Breast epithelium (tissue), 4 donors: ENCODE results near the gene TRMT61A. TPM values are rescaled to one million over a fixed set of nuclear protein-coding genes. Genes with fewer than 3 reads are reported as not detected.

Experiments used
- DNase-seq, 2 donors: peaks; one replicate each; pipeline ENCODE4 v3.0.0-alpha.2; 2019; ENCODE audit warnings: low spot score in 2 of 2
- H3K27ac ChIP-seq, 2 donors: fragments of 200-600 bp; sonication (generic) in 1 of 2; one replicate each; pipeline ENCODE4 v1.5.1; 2016 to 2019; ENCODE audit warnings: mild to moderate bottlenecking in 1 of 2
- H3K27me3 ChIP-seq, 2 donors: fragments of 200-600 bp; sonication (generic) in 1 of 2; one replicate each; pipeline versions ENCODE4 v1.5.1 to v1.6.0; 2017 to 2019; ENCODE audit warnings: control low read depth in 1 of 2, mild to moderate bottlenecking in 1 of 2
- H3K36me3 ChIP-seq: fragments of 200-600 bp; one replicate; pipeline ENCODE4 v1.5.1; 2019
- H3K4me1 ChIP-seq, 2 donors: fragments of 200-600 bp; sonication (generic); one replicate each; pipeline ENCODE4 v1.5.1; 2016 to 2019; ENCODE audit warnings: control low read depth in 1 of 2
- H3K4me3 ChIP-seq, 3 donors: fragments of 200-600 bp; sonication (generic); 1 replicate in 2 of 3; 2 replicates in 1 of 3; pipeline ENCODE4 v1.5.1; 2016 to 2019; ENCODE audit warnings: mild to moderate bottlenecking in 3 of 3, moderate library complexity in 2 of 3
- H3K9me3 ChIP-seq, 2 donors: fragments of 200-600 bp; sonication (generic) in 1 of 2; one replicate each; pipeline ENCODE4 v1.5.1; 2016 to 2019; ENCODE audit warnings: control low read depth in 1 of 2
- POLR2A ChIP-seq: fragments of 450-650 bp; IDR thresholded peaks from one replicate; pipeline ENCODE4 v1.6.1; 2016; ENCODE audit warnings: antibody characterized with exemption, mild to moderate bottlenecking, moderate library complexity
- POLR2AphosphoS5 ChIP-seq, 3 donors: sonication (generic); formaldehyde crosslinking; IDR thresholded peaks; one replicate each; pipeline ENCODE4 v1.6.1; 2017; ENCODE audit warnings: antibody characterized with exemption in 3 of 3
- intact Hi-C: fragments of 100-400 bp; cut with DNase I; formaldehyde crosslinking; loops from one replicate; pipeline ENCODE4 v1.15.1; 2023; ENCODE audit warnings: low total_unique reads
- total RNA-seq, 3 donors: library from RNA; depleted of rRNA; stranded (reverse); fragments of >200 nt; gene quantifications; one replicate each; pipeline ENCODE4 v1.1.0, GENCODE V29; 2016
- TF ChIP-seq, protein P1 (sequence below), 3 donors: fragments of 450-650 bp; IDR thresholded peaks; one replicate each; pipeline ENCODE4 v1.5.1; 2016 to 2017; ENCODE audit warnings: antibody characterized with exemption in 3 of 3, mild to moderate bottlenecking in 3 of 3, moderate library complexity in 3 of 3

Gene TRMT61A
- total RNA-seq, 3 donors from 2014 or later = 10.7 to 17.7 (median 11.3) TPM

GRCh38 chr14:103584326-103584915 lies 55.4 kb downstream of the TRMT61A start:
- no peaks in the 10 kb centered on the region for H3K4me1 ChIP-seq
- H3K9me3 ChIP-seq = no peaks in the 10 kb centered on the region
- H3K4me3 ChIP-seq = no peak overlapping the region
- no peak for TF ChIP-seq POLR2AphosphoS5 (IDR thresholded peaks at IDR 0.05)
- no peak for TF ChIP-seq POLR2A
- TF ChIP-seq, protein P1, sequence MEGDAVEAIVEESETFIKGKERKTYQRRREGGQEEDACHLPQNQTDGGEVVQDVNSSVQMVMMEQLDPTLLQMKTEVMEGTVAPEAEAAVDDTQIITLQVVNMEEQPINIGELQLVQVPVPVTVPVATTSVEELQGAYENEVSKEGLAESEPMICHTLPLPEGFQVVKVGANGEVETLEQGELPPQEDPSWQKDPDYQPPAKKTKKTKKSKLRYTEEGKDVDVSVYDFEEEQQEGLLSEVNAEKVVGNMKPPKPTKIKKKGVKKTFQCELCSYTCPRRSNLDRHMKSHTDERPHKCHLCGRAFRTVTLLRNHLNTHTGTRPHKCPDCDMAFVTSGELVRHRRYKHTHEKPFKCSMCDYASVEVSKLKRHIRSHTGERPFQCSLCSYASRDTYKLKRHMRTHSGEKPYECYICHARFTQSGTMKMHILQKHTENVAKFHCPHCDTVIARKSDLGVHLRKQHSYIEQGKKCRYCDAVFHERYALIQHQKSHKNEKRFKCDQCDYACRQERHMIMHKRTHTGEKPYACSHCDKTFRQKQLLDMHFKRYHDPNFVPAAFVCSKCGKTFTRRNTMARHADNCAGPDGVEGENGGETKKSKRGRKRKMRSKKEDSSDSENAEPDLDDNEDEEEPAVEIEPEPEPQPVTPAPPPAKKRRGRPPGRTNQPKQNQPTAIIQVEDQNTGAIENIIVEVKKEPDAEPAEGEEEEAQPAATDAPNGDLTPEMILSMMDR (IDR thresholded peaks at IDR 0.05) = no peak
- intact Hi-C loops = no loop called here
- no peaks in the 10 kb centered on the region for H3K36me3 ChIP-seq
- DNase-seq = no peak
- H3K27ac ChIP-seq = no peak overlapping the region
- no peaks in the 10 kb centered on the region for H3K27me3 ChIP-seq

Other genes with a start within 250 kb of the TRMT61A start
- gene EIF5, start 195.0 kb upstream of the TRMT61A start, total RNA-seq = 100 to 1,000 TPM; 143 to 254 (median 150) TPM
- gene MARK3, start 143.8 kb upstream of the TRMT61A start, total RNA-seq = 100 to 1,000 TPM in 1 of 3 donors, 10 to 100 TPM in 2; 70.2 to 107 (median 87.5) TPM
- 100 to 1,000 TPM in 1 of 3 donors, 10 to 100 TPM in 2; 61.6 to 305 (median 83.2) TPM for gene CKB, start 6.4 kb upstream of the TRMT61A start, total RNA-seq
- 10 to 100 TPM; 29.5 to 45.4 (median 38.5) TPM for gene BAG5, start 33.5 kb downstream of the TRMT61A start, total RNA-seq
- 10 to 100 TPM; 26.5 to 41.9 (median 27.2) TPM for gene COA8, start 33.8 kb downstream of the TRMT61A start, total RNA-seq
- 100 to 1,000 TPM; 222 to 275 (median 253) TPM for gene KLC1, start 100.0 kb downstream of the TRMT61A start, total RNA-seq
- gene XRCC3, start 186.3 kb downstream of the TRMT61A start, total RNA-seq = 10 to 100 TPM in 1 of 3 donors, 1 to 10 TPM in 2; 5.9 to 10.2 (median 5.9) TPM
- gene ZFYVE21, start 186.6 kb downstream of the TRMT61A start, total RNA-seq = 100 to 1,000 TPM in 1 of 3 donors, 10 to 100 TPM in 2; 57.4 to 140 (median 96.0) TPM